Suprapubic skin (tissue), 3 donors: ENCODE measurements around the gene CPN2.

Experiments
- CTCF ChIP-seq, 2 donors: fragments of 200-600 bp in 1 of 2; fragments of 450-650 bp in 1 of 2; sonication (generic) in 1 of 2; IDR thresholded peaks; one replicate each; pipeline ENCODE4 v1.5.1; 2016 to 2019; ENCODE audit warnings: antibody characterized with exemption in 2 of 2, mild to moderate bottlenecking in 1 of 2, moderate library complexity in 1 of 2
- POLR2A ChIP-seq, 2 donors: fragments of 450-650 bp; IDR thresholded peaks; one replicate each; pipeline ENCODE4 v1.6.1; 2017; ENCODE audit warnings: antibody characterized with exemption in 2 of 2, mild to moderate bottlenecking in 2 of 2, moderate library complexity in 2 of 2

GRCh38 chr3:194300936-194301335 lies 50.2 kb downstream of the CPN2 start:
- TF ChIP-seq CTCF (IDR thresholded peaks at IDR 0.05): no peak
- TF ChIP-seq POLR2A (IDR thresholded peaks at IDR 0.05): no peak
